Neutrophil (primary cell): ENCODE measurements around the gene SMIM5.

ENCODE experiments used
- H3K27ac ChIP-seq: fragments of 200-600 bp; sonication (generic); 2 replicates; pipeline ENCODE4 v1.5.1; 2016; ENCODE audit warnings: mild to moderate bottlenecking, moderate library complexity
- H3K27me3 ChIP-seq: fragments of 200-600 bp; sonication (generic); 2 replicates; pipeline ENCODE4 v1.6.0; 2016; ENCODE audit warnings: mild to moderate bottlenecking
- H3K36me3 ChIP-seq: fragments of 200-600 bp; sonication (generic); 2 replicates; pipeline ENCODE4 v1.5.1; 2017
- H3K4me1 ChIP-seq, 2 experiments: fragments of 200-600 bp in 1 of 2; sonication (generic) in 1 of 2; 1 replicate in 1 of 2; 2 replicates in 1 of 2; pipeline versions ENCODE4 v1.5.1 to v1.6.1; 2013 to 2016; ENCODE audit warnings: low read depth in 1 of 2, low read length in 1 of 2, mild to moderate bottlenecking in 1 of 2, moderate library complexity in 1 of 2; ENCODE audit not compliant: control insufficient read depth in 1 of 2, insufficient read depth in 1 of 2
- H3K4me3 ChIP-seq, 2 experiments: fragments of 200-600 bp in 1 of 2; sonication (generic) in 1 of 2; 1 replicate in 1 of 2; 2 replicates in 1 of 2; pipeline ENCODE4 v1.5.1; 2013 to 2016; ENCODE audit warnings: low read depth in 1 of 2, low read length in 1 of 2, mild to moderate bottlenecking in 1 of 2, moderate library complexity in 1 of 2
- H3K9me3 ChIP-seq: fragments of 200-600 bp; sonication (generic); 2 replicates; pipeline ENCODE4 v1.5.1; 2016
- TF ChIP-seq, protein P1 (sequence below): fragments of 200-600 bp; sonication (generic); IDR thresholded peaks from 2 replicates; pipeline ENCODE4 v1.5.1; 2016; ENCODE audit warnings: antibody characterized with exemption

The SMIM5 gene, protein sequence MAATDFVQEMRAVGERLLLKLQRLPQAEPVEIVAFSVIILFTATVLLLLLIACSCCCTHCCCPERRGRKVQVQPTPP

DNA sequence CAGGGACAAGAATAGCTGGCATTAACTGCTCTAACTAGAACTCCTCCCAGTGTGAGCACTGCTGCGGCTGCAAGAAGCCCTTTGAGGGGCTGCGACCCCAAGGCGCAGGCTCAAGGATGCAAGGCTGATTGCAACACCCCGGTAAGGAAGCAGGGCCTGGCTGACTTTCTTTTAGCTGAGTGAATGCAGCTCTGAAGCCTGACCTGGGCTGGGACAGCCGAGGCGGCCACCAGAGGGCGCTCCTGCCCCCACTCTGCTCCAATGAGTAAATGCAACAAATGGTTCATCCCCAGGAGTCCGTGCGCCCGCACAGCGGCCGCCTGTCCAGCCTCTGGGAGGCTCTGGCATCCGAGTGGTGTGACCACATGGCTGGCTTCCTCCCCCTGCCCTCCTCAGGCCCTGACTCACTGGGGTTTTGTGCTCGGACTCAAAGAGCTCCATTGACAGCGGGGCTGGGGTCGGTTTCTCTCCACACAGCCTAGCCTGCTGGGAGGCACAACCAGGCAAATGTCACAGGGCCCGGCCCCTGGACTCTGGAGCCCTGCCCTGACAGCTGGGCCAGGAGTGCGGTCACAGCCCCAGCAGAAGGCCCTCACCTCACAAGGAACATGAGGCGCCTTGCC is at the start of gene SMIM5:
Gene SMIM5 (plus strand): TSS at position 572 of the 623 bp plus-strand sequence. CDS start 6,768 bp downstream, outside the sequence.
- no peaks in the 10 kb centered on the region for H3K9me3 ChIP-seq
- peaks cover 27% of the 10 kb centered on the region for H3K36me3 ChIP-seq
- peaks cover 11% of the 10 kb centered on the region for H3K27me3 ChIP-seq
- TF ChIP-seq, protein P1, sequence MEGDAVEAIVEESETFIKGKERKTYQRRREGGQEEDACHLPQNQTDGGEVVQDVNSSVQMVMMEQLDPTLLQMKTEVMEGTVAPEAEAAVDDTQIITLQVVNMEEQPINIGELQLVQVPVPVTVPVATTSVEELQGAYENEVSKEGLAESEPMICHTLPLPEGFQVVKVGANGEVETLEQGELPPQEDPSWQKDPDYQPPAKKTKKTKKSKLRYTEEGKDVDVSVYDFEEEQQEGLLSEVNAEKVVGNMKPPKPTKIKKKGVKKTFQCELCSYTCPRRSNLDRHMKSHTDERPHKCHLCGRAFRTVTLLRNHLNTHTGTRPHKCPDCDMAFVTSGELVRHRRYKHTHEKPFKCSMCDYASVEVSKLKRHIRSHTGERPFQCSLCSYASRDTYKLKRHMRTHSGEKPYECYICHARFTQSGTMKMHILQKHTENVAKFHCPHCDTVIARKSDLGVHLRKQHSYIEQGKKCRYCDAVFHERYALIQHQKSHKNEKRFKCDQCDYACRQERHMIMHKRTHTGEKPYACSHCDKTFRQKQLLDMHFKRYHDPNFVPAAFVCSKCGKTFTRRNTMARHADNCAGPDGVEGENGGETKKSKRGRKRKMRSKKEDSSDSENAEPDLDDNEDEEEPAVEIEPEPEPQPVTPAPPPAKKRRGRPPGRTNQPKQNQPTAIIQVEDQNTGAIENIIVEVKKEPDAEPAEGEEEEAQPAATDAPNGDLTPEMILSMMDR: peak; percentile 86
- no peak within 1 kb of the TSS for H3K27ac ChIP-seq
- no peak within 1 kb of the TSS for H3K4me3 ChIP-seq
- peaks cover 4 to 13% of the 10 kb centered on the region in 2 experiments for H3K4me1 ChIP-seq

DNA sequence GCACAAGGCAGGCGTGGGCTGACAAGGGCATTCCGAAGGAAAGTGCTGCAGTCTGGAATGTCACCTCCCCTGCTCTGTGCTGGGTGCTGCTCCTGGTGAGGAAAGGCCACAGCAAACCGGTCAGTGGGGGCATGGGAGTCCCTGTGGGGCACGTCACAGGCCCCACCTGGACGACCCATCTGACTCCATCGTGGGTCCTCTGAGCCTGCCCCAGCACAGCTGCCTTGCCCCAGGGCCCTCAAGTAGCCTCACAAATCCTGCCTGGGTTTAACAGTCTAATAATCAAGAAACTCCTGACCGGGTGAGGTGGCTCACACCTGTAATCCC is 48.4 kb upstream of the SMIM5 start:
- Histone ChIP-seq H3K4me3 (no peak overlapping the region), H3K27me3 (peaks cover 12% of the 10 kb centered on the region), H3K36me3 (no peaks in the 10 kb centered on the region), H3K4me1 (peaks cover 15 to 17% of the 10 kb centered on the region in 2 experiments), H3K9me3 (no peaks in the 10 kb centered on the region), H3K27ac (no peak overlapping the region)
- TF ChIP-seq, protein P1: no peak

DNA sequence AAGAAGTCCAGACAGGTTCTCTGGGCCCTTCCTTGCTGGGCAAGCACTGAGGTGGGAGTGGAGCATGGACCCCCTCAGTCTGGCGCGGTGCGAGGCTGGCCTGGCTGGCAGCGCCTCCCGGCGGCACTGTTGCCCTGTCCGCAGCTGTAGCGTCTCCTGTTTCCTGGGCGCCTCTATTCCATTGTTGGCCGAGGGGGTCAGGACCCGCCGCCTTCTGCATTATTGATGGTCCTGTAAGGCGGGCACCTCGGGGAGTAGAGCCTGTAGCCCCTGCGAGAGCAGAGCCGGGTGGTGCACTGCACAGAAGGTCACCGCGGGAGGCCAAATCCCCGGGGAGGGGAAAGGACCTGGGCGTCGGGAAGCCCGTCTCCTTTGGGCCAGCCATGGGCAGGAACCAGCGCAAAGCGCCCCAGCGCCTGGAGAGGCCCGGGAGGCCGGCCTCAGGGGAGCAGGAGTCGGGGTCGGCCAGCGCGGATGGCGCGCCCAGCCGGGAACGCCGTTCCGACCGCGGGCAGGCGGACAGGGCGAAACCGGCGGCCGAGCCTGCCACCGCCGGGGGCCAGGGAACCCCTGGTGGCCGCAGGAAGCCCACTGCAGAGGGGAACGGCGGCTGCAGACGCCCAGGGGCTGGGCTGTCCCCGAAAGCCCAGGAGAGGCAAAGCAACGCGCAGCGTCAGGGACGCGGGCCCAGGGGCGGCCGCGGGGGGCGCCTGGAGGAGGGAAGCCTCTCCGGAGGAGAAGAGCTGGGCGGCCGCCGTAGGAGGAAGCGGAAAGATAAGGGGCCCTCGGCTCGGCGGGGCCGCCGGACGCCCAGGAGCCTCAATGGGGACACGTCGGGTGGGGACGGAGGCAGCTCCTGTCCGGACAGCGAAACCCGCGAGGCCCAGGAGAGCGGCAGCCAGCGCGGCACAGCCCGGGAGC is 45.3 kb upstream of the SMIM5 start, which contains the start of gene MYO15B:
Gene MYO15B (plus strand): TSS at position 126 of the 921 bp plus-strand sequence. CDS start 258 bp downstream, at position 384.
- peak within 1 kb of the TSS; percentile 77 to 93 for H3K4me3 ChIP-seq
- no peaks in the 10 kb centered on the region for H3K27me3 ChIP-seq
- H3K36me3 ChIP-seq: no peaks in the 10 kb centered on the region
- H3K27ac ChIP-seq: peak within 1 kb of the TSS; percentile 92
- no peaks in the 10 kb centered on the region for H3K9me3 ChIP-seq
- TF ChIP-seq, protein P1: peak; percentile 35
- peaks cover 17 to 23% of the 10 kb centered on the region in 2 experiments for H3K4me1 ChIP-seq

DNA sequence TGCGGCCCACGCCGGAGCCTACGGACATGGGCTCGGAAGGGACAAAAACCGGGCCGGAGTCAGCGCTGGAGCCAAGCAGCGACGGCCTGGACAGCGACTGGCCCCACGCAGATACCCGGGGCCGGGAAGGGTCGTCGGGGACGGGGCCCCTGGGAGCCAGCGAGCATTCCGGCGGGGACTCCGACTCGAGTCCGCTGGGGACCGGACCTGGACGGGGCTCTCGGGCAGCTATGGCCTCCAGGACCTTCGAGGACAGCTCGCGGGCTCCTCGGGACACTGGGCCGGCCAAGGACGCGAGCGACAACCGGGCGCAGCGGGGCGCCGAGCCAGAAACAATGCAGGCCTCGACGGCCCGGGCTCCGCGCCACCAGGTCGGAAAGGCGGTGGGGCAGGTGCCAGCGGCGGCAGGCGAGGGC is 44.6 kb upstream of the SMIM5 start:
- no peaks in the 10 kb centered on the region for H3K9me3 ChIP-seq
- H3K27me3 ChIP-seq: no peaks in the 10 kb centered on the region
- H3K4me1 ChIP-seq: peaks cover 17 to 23% of the 10 kb centered on the region in 2 experiments
- no peaks in the 10 kb centered on the region for H3K36me3 ChIP-seq
- H3K27ac ChIP-seq: peak overlapping the region; percentile 92
- peak overlapping the region; percentile 77 to 93 for H3K4me3 ChIP-seq
- TF ChIP-seq, protein P1: no peak

DNA sequence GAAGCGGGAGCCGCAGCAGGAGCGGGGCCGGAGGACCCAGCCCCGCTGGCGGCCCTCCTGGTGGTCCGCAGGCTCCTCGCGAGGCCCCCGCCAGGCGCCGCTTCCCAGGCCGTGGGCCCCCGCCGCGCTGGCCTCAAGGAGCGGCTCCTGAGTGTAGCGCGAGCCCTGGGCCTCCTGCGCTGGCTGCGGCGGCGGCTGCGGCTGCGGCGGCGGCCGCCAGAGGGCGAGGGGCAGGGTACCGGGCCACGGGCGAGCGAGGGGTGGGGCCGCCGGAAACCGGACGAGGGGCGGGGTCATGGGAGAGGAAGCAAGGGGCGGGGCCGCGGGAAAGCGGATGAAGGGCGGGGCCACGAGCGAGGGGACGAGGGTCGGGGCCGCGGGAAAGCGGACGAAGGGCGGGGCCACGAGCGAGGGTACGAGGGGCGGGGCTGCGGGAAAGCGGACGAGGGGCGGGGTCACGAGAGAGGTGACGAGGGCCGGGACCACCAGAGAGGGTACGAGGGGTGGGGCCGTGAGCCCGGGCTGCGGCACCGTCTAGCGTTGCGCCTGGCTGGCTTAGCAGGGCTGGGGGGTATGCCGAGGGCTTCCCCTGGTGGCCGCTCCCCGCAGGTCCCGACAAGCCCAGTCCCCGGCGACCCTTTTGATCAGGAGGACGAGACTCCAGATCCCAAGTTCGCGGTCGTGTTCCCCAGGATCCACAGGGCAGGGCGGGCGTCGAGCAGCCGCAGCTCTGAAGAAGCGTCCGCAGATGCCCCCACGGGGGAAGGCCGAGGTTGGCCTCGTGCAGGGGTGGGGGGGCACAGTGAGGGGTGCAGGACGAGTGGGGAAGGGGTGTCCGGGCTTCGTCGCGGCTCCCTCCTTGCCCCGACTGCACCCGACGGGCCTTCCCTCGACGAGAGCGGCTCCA is 44.0 kb upstream of the SMIM5 start:
- Histone ChIP-seq H3K36me3 (peaks cover under 1% of the 10 kb centered on the region), H3K27me3 (no peaks in the 10 kb centered on the region), H3K4me3 (peak overlapping the region; percentile 77 to 93), H3K4me1 (peaks cover 17 to 23% of the 10 kb centered on the region in 2 experiments), H3K9me3 (no peaks in the 10 kb centered on the region), H3K27ac (peak overlapping the region; percentile 92)
- TF ChIP-seq, protein P1: peak; percentile 100
